AG09309 (cell line): ENCODE measurements around the gene OMD.

Experiments
- DNase-seq: peaks from one replicate; pipeline ENCODE4 v3.0.0-alpha.2; 2010; ENCODE audit warnings: low read depth
- H3K4me3 ChIP-seq: 2 replicates; pipeline ENCODE4 v1.5.1; 2011; ENCODE audit warnings: mild to moderate bottlenecking, low read depth, low read length, moderate library complexity; ENCODE audit not compliant: control insufficient read depth
- TF ChIP-seq, protein P1 (sequence below): IDR thresholded peaks from 2 replicates; pipeline ENCODE4 v1.5.1; 2011; ENCODE audit warnings: mild to moderate bottlenecking, low read depth, low read length, inconsistent platforms; ENCODE audit not compliant: insufficient read depth, control insufficient read depth; ENCODE audit errors: missing control alignments

OMD gene

DNA sequence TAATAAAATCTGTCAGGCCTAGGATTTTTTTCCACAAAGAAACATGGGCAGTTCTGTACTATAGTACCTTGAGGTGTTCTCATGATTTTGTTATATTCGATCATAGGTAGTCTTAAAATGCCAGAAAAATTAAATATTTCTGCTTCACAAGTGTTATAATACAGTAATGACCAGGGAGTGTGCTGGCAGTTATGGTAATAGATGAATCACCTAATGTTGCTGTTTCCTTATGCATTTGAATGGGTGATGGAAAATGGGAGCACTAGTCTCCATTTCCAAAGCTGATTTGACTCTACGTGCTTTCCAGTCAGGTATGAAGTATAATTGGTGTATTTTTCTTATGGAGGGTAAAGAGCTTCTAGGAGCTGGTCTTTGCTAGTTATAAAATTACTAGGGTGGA is 43.7 kb downstream of the OMD start:
- H3K4me3 ChIP-seq = no peak overlapping the region
- no peak for DNase-seq
- TF ChIP-seq, protein P1, sequence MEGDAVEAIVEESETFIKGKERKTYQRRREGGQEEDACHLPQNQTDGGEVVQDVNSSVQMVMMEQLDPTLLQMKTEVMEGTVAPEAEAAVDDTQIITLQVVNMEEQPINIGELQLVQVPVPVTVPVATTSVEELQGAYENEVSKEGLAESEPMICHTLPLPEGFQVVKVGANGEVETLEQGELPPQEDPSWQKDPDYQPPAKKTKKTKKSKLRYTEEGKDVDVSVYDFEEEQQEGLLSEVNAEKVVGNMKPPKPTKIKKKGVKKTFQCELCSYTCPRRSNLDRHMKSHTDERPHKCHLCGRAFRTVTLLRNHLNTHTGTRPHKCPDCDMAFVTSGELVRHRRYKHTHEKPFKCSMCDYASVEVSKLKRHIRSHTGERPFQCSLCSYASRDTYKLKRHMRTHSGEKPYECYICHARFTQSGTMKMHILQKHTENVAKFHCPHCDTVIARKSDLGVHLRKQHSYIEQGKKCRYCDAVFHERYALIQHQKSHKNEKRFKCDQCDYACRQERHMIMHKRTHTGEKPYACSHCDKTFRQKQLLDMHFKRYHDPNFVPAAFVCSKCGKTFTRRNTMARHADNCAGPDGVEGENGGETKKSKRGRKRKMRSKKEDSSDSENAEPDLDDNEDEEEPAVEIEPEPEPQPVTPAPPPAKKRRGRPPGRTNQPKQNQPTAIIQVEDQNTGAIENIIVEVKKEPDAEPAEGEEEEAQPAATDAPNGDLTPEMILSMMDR = no peak

DNA sequence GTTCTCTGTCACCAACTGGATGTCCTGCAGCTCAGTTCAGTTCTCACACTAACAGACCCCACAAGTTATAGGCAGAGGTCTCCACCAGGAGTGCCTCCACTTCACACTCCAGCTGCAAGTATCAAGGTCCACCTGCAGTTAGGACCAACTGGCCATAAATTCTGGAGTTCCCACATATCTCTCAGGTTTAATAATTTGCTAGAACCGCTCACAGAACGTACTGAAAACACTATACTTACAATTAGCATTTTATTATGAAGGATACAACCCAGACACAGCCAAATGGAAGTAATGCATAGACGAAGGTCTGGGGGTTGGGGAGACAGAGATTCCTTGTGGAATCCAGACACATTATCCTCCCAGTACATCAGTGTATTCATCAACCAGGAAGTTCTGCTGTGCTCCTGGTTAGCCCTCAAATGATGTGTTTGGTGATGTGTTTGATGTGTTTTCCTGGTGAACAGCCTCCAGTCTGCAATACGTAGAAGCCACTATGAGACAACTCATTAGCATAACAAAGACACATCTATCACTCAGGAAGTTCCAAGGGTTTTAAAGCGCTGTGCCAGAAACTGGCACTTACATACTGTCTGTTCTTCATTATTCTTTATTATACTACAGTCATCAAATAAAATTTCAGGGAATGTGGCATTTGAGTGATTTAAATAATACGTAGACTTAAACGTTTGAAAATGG is 45.3 kb downstream of the OMD start:
- no peak overlapping the region for H3K4me3 ChIP-seq
- TF ChIP-seq, protein P1 = no peak
- DNase-seq = peak; percentile 41

GRCh38 chr9:92377876-92378275 is 46.4 kb downstream of the OMD start:
- H3K4me3 ChIP-seq = no peak overlapping the region
- TF ChIP-seq, protein P1 = no peak
- DNase-seq = no peak

GRCh38 chr9:92373167-92373566 is 51.1 kb downstream of the OMD start:
- no peak overlapping the region for H3K4me3 ChIP-seq
- DNase-seq = no peak
- TF ChIP-seq, protein P1 = no peak

DNA sequence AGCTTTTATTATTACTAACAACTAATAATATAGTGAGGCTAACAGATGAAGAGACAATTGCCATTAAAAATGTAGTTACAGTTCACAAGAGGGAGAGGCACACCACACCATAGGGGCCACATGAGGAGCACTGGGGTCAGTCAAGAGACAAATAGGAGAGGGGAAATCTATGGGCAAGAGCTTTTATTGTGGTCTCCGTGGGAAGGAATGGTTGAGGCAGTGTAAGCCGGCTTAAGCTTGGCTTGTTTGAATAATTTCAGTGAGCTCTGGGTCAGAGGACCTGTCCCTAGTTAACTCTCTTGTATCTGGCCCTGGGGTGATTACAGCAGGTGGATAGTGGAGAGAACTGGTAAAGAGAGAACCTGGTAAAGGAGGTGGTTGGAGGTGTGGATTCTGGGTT is 55.2 kb downstream of the OMD start:
- TF ChIP-seq, protein P1 = no peak
- no peak for DNase-seq

More for the DNA sequence above, 55.2 kb downstream of the OMD start:
- no peak overlapping the region for H3K4me3 ChIP-seq
